GM23338 (cell line): ENCODE data around the gene IGF1R. TPM values are rescaled to one million over a fixed set of nuclear protein-coding genes. Genes with fewer than 3 reads are reported as not detected.

ENCODE experiments used
- ATAC-seq: fragments of 200-7000 bp; cut with Tn5 transposase; 3 replicates; pipeline ENCODE4 v1.9.1; 2020
- DNase-seq: peaks from one replicate; pipeline ENCODE4 v3.0.0-alpha.2; 2015; ENCODE audit warnings: low spot score
- H2AFZ ChIP-seq: fragments of 200-600 bp; sonication (generic); 2 replicates; pipeline ENCODE4 v1.8.0; 2016; ENCODE audit warnings: antibody characterized with exemption, mild to moderate bottlenecking, moderate library complexity
- H3F3A ChIP-seq: fragments of 200-600 bp; sonication (generic); replicated peaks from 2 replicates; pipeline ENCODE4 v1.8.0; 2017; ENCODE audit warnings: antibody characterized with exemption, mixed run types, low read depth
- H3K27ac ChIP-seq: fragments of 200-600 bp; sonication (generic); 2 replicates; pipeline ENCODE4 v1.6.1; 2016; ENCODE audit warnings: low read depth
- H3K27me3 ChIP-seq: fragments of 200-600 bp; sonication (generic); 2 replicates; pipeline ENCODE4 v1.8.0; 2016; ENCODE audit warnings: mild to moderate bottlenecking, mixed run types, moderate library complexity; ENCODE audit not compliant: insufficient read depth
- H3K36me3 ChIP-seq: fragments of 200-600 bp; sonication (generic); 2 replicates; pipeline ENCODE4 v1.8.0; 2016; ENCODE audit warnings: mild to moderate bottlenecking; ENCODE audit not compliant: insufficient read depth
- H3K4me1 ChIP-seq: fragments of 200-600 bp; sonication (generic); 2 replicates; pipeline ENCODE4 v1.8.0; 2016; ENCODE audit warnings: mild to moderate bottlenecking, moderate library complexity; ENCODE audit not compliant: insufficient read depth
- H3K4me2 ChIP-seq: fragments of 200-600 bp; sonication (generic); 2 replicates; pipeline ENCODE4 v1.7.1; 2017; ENCODE audit warnings: mixed run types
- H3K4me3 ChIP-seq: fragments of 200-600 bp; sonication (generic); 2 replicates; pipeline ENCODE4 v1.6.1; 2016; ENCODE audit warnings: mixed run types
- H3K79me2 ChIP-seq: fragments of 200-600 bp; sonication (generic); replicated peaks from 2 replicates; pipeline ENCODE4 v1.8.0; 2017; ENCODE audit warnings: mild to moderate bottlenecking; ENCODE audit not compliant: insufficient read depth
- H3K9me2 ChIP-seq: fragments of 200-600 bp; sonication (generic); 2 replicates; pipeline ENCODE4 v1.8.0; 2017; ENCODE audit not compliant: insufficient read depth
- H4K20me1 ChIP-seq: fragments of 200-600 bp; sonication (generic); replicated peaks from 2 replicates; pipeline ENCODE4 v1.8.0; 2017; ENCODE audit warnings: mild to moderate bottlenecking; ENCODE audit not compliant: insufficient read depth
- H3K27ac Mint-ChIP-seq: 2 replicates; pipeline ENCODE4 v1.8.0; 2020; ENCODE audit warnings: inconsistent platforms, mild to moderate bottlenecking, moderate library complexity, mixed read lengths
- H3K27me3 Mint-ChIP-seq: 3 replicates; pipeline ENCODE4 v1.8.0; 2022; ENCODE audit warnings: low read depth, mild to moderate bottlenecking, moderate library complexity, mixed read lengths, inconsistent platforms; ENCODE audit not compliant: insufficient read depth, poor library complexity
- H3K36me3 Mint-ChIP-seq: 3 replicates; pipeline ENCODE4 v1.8.0; 2021; ENCODE audit warnings: low read depth, mild to moderate bottlenecking, inconsistent platforms, moderate library complexity, mixed read lengths
- H3K4me1 Mint-ChIP-seq: 3 replicates; pipeline ENCODE4 v1.8.0; 2020; ENCODE audit warnings: mild to moderate bottlenecking, inconsistent platforms, mixed read lengths
- H3K4me3 Mint-ChIP-seq: 3 replicates; pipeline ENCODE4 v1.8.0; 2021; ENCODE audit warnings: moderate library complexity, mild to moderate bottlenecking, inconsistent platforms, mixed read lengths
- H3K9me3 Mint-ChIP-seq: 3 replicates; pipeline ENCODE4 v1.8.0; 2020; ENCODE audit warnings: moderate library complexity, mild to moderate bottlenecking, inconsistent platforms, mixed read lengths
- CREB1 ChIP-seq: fragments of 250-450 bp; sonication (Bioruptor Pico); IDR thresholded peaks from 2 replicates; pipeline ENCODE4 v1.5.0; 2020; ENCODE audit warnings: low read depth, mild to moderate bottlenecking, moderate library complexity
- CTCF ChIP-seq, 2 experiments: fragments of 200-600 bp in 1 of 2; sonication (generic) in 1 of 2; conservative IDR thresholded peaks; 2 replicates each; pipeline versions ENCODE4 v1.5.1 to v1.6.1; 2016 to 2017; ENCODE audit warnings: antibody characterized with exemption in 2 of 2, low read depth in 2 of 2, mild to moderate bottlenecking in 2 of 2, moderate library complexity in 1 of 2
- ETS1 ChIP-seq: IDR thresholded peaks from 2 replicates; pipeline ENCODE4 v1.6.1; 2016; ENCODE audit warnings: antibody characterized with exemption
- EZH2 ChIP-seq: fragments of 200-600 bp; sonication (generic); IDR thresholded peaks from one replicate; pipeline ENCODE4 v1.8.0; 2017; ENCODE audit warnings: antibody characterized with exemption, mild to moderate bottlenecking, low read depth; ENCODE audit not compliant: unreplicated experiment
- EZH2phosphoT487 ChIP-seq: fragments of 200-600 bp; sonication (generic); IDR thresholded peaks from one replicate; pipeline ENCODE4 v1.8.1; 2018; ENCODE audit warnings: antibody characterized with exemption; ENCODE audit not compliant: unreplicated experiment
- JUNB ChIP-seq: IDR thresholded peaks from one replicate; pipeline ENCODE4 v1.6.1; 2016; ENCODE audit warnings: antibody characterized with exemption; ENCODE audit not compliant: unreplicated experiment
- NANOG ChIP-seq: IDR thresholded peaks from 2 replicates; pipeline ENCODE4 v1.6.1; 2016; ENCODE audit warnings: antibody characterized with exemption, borderline replicate concordance
- POLR2AphosphoS5 ChIP-seq: IDR thresholded peaks from 2 replicates; pipeline ENCODE4 v1.6.1; 2016; ENCODE audit warnings: antibody characterized with exemption, low read depth
- STAT1 ChIP-seq: IDR thresholded peaks from one replicate; pipeline ENCODE4 v1.6.1; 2016; ENCODE audit warnings: antibody characterized with exemption; ENCODE audit not compliant: unreplicated experiment
- ZNF114 ChIP-seq: fragments of 250-450 bp; sonication (Bioruptor Pico); IDR thresholded peaks from 2 replicates; pipeline ENCODE4 v1.5.0; 2020; ENCODE audit warnings: mild to moderate bottlenecking, moderate library complexity
- ZNF331 ChIP-seq: fragments of 250-450 bp; sonication (Bioruptor Pico); IDR thresholded peaks from 2 replicates; pipeline ENCODE4 v1.5.0; 2020; ENCODE audit warnings: low read depth, mild to moderate bottlenecking, moderate library complexity
- ZNF462 ChIP-seq: fragments of 250-450 bp; sonication (Bioruptor Pico); IDR thresholded peaks from 2 replicates; pipeline ENCODE4 v1.5.0; 2020; ENCODE audit warnings: mild to moderate bottlenecking, moderate library complexity
- polyA plus RNA-seq: library from polyadenylated mRNA; unstranded; fragments of >200 nt; fragmentation: Nextera tagmentation; extraction: Ambion mirVana; gene quantifications from 2 replicates; pipeline ENCODE4 v1.2.1, GENCODE V29; 2016
- total RNA-seq: library from RNA; depleted of rRNA; stranded (reverse); fragments of >200 nt; shearing (Covaris generic); gene quantifications from 2 replicates; pipeline ENCODE4 v1.2.3, GENCODE V29; 2014

Gene IGF1R
- total and polyA plus RNA-seq, 2 experiments from 2014 or later = 20.4 to 92.2 TPM

- H3K27ac Mint-ChIP-seq = no peak overlapping the region
- DNase-seq = no peak
- no peak overlapping the region for H3K4me3 ChIP-seq
- TF ChIP-seq ETS1 (no peak), POLR2AphosphoS5 (no peak), CREB1 (CRISPR knock-in tag) (no peak), EZH2 (no peak), STAT1 (no peak), ZNF331 (CRISPR knock-in tag) (no peak), ZNF114 (CRISPR knock-in tag) (no peak), CTCF (conservative IDR thresholded peaks at IDR 0.05; ENCODE audit: low read depth in 2 of 2) (no peak), ZNF462 (CRISPR knock-in tag) (no peak), JUNB (no peak), NANOG (no peak), EZH2phosphoT487 (no peak)
- H3K4me2 ChIP-seq = no peak overlapping the region
- H3K36me3 Mint-ChIP-seq = peaks cover 27% of the 10 kb centered on the region
- ATAC-seq = no peak
- no peak overlapping the region for H3K27ac ChIP-seq
- H3K4me1 ChIP-seq = peaks cover 69% of the 10 kb centered on the region
- peaks cover under 1% of the 10 kb centered on the region; the same call in 2 of the 3 replicates for H3K9me3 Mint-ChIP-seq
- peaks cover 2% of the 10 kb centered on the region for H3K27me3 Mint-ChIP-seq
- no peaks in the 10 kb centered on the region for H3F3A ChIP-seq
- H4K20me1 ChIP-seq = peaks cover 86% of the 10 kb centered on the region
- H3K27me3 ChIP-seq = no peaks in the 10 kb centered on the region
- H2AFZ ChIP-seq = no peak overlapping the region
- H3K4me1 Mint-ChIP-seq = peaks cover 39% of the 10 kb centered on the region
- H3K4me3 Mint-ChIP-seq = no peak overlapping the region
- no peaks in the 10 kb centered on the region for H3K9me2 ChIP-seq
- H3K36me3 ChIP-seq = no peaks in the 10 kb centered on the region
- peaks cover 100% of the 10 kb centered on the region for H3K79me2 ChIP-seq
These were observed 58.0 kb downstream of the IGF1R start for GRCh38 chr15:98706387-98706786.
